GM18526 (cell line): ENCODE results near the gene CCNC.

Experiments used
- POLR2A ChIP-seq: IDR thresholded peaks from 3 replicates; pipeline ENCODE4 v1.6.1; 2011; ENCODE audit not compliant: insufficient read length; ENCODE audit errors: extremely low read depth

Gene CCNC, protein sequence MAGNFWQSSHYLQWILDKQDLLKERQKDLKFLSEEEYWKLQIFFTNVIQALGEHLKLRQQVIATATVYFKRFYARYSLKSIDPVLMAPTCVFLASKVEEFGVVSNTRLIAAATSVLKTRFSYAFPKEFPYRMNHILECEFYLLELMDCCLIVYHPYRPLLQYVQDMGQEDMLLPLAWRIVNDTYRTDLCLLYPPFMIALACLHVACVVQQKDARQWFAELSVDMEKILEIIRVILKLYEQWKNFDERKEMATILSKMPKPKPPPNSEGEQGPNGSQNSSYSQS

GRCh38 chr6:99568103-99568933 lies at the start of gene CCNC:
Gene CCNC (minus strand): TSS chr6:99568660. CDS start chr6:99568527, 133 bp downstream.
- TF ChIP-seq POLR2A, result peak; percentile 92

DNA sequence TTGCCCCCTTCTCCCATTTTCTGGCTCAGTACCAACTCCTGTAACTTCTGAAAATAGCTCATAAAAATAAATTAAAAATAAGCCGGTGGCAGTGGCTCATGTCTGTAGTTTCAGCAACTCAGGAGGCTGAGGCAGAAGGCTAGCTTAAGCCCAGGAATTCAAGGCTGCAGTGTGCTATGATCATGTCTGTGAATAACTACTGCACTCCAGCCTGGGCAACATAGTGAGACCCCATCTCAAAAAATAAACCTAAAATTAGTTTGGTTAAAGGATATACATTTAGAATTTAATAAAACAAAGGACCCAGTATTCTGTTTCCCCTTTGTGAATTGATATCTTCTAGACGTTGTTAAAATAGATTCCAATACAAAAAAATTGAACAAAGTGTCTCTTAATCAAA lies 48.7 kb upstream of the CCNC start:
- TF ChIP-seq POLR2A, result no peak

GRCh38 chr6:99614430-99615186 lies 46.1 kb upstream of the CCNC start:
- TF ChIP-seq POLR2A, result no peak

GRCh38 chr6:99613705-99614429 lies 45.4 kb upstream of the CCNC start:
- TF ChIP-seq POLR2A, result no peak

DNA sequence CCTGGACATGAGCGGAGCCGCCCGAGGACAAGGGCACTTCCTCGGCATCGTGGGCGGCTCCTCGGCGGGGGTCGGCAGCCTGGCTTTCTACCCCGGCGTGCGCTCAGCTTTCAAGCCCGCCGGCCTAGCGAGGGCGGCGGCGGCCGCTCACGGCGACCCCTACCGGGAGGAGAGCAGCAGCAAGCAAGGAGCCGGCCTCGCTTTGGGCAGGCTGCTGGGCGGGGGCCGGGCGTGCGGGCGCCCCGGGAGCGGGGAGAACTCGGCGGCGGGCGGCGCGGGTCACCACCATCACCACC lies 44.9 kb upstream of the CCNC start:
- TF ChIP-seq POLR2A, result no peak

- no peak for TF ChIP-seq POLR2A
These were observed 44.3 kb upstream of the CCNC start for GRCh38 chr6:99612551-99613408.

DNA sequence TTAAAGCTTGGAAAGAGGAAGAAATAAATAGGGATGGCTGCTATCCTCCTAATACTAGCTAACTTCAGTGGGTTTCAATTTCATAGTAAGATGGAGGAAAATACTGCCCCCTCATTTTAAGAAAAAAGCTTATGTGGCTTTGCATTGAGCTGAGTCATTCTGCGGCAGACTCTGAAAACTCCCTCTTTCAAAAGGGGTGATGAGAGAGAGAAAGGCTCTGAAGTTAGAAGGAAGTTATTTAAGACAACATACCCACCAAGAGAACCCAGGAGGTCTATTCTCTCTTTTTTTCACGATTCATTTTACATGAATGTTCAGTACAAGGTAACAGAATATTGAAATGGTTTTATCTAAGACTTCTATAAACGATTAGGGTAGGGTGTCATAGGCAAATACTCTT lies 42.7 kb upstream of the CCNC start:
- TF ChIP-seq POLR2A, result no peak

DNA sequence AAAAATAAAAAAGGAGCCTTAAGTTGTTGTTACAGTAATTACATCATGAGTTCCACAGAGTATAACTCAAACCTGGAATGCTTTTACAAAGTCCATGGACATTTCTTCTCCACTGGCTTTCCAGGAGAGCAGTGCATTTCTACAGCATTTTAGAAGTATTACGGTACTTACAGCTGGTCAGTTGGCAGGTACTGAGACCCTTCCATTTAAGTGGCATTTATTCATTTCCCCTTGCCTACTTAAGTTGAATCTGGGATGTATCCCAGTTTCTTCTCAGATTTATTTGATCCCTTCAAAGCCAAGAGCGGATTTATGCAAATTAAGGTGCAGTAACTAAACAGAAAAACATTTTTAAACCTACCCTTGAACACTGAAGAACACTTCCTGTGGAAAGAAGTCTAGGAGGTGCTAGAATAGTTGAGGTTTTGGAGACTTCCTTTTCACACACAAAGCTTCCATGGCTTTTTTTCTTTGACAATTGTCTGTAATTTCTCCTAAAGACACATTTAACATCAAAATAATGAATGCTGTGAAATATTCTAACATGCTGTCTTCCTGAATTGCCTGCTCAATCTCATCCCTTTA lies 41.5 kb upstream of the CCNC start:
- no peak for TF ChIP-seq POLR2A

- no peak for TF ChIP-seq POLR2A
These were observed 40.5 kb upstream of the CCNC start for GRCh38 chr6:99608886-99609482.

DNA sequence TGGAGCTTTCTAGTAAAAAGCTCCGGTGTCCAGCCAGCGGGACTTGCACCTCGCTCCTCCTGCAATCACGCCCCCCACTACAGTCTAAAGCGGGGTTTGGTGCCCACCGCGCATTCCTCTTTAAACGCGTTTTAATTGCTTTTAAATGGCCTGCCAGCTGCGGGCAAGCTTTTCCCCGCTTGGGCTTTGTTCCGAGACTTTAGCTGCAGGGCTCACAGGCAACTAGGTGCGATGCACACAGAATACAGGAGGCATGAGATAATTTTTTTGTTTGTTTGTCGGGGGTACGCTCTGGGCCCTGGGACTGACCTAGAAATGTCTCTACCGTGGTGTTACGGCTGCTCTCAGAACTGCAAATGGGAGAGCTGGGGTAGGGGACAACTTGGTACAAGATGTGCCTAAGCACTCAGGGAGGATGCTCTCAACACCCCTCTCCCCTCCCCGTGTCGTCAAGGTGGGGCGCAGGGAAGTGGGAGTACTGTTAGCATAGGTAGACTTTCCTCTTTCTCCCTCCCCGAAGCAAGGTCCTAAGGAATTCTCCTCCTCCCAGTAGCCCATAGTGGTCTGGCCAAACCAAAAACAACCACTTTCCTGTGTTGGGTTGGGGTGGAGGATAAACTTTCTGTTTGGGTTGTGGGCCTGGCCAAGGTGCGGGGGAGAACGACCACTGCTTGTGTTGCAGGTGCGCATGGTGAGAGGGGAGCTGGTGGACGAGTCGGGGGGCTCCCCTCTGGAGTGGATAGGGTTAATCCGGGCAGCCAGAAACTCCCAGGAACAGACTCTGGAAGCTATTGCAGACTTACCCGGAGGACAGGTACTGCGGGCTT lies 39.8 kb upstream of the CCNC start:
- no peak for TF ChIP-seq POLR2A

- no peak for TF ChIP-seq POLR2A
These were observed 39.1 kb upstream of the CCNC start for GRCh38 chr6:99607416-99608036.

GRCh38 chr6:99606656-99607415 lies 38.4 kb upstream of the CCNC start, which contains the start of gene PRDM13:
Gene PRDM13 (plus strand): TSS chr6:99606833. CDS start chr6:99607035, 202 bp downstream.
- no peak for TF ChIP-seq POLR2A
